DND-41 (cell line): ENCODE data around the gene MPHOSPH8.

Experiments used
- CTCF ChIP-seq: IDR thresholded peaks from 2 replicates; pipeline ENCODE4 v1.5.1; 2012; ENCODE audit warnings: borderline replicate concordance, low read length, moderate library complexity, mild to moderate bottlenecking; ENCODE audit not compliant: poor library complexity, severe bottlenecking; ENCODE audit errors: extremely low read depth
- EZH2 ChIP-seq: IDR thresholded peaks from 3 replicates; pipeline ENCODE4 v1.6.1; 2012; ENCODE audit warnings: borderline replicate concordance, low read depth, mild to moderate bottlenecking, moderate library complexity, low read length, inconsistent platforms; ENCODE audit not compliant: severe bottlenecking

GRCh38 chr13:19713186-19713965 lies 79.9 kb downstream of the MPHOSPH8 start:
- TF ChIP-seq EZH2 (no peak), CTCF (no peak)
